Measurements from ENCODE around the gene DGKQ.

DNA sequence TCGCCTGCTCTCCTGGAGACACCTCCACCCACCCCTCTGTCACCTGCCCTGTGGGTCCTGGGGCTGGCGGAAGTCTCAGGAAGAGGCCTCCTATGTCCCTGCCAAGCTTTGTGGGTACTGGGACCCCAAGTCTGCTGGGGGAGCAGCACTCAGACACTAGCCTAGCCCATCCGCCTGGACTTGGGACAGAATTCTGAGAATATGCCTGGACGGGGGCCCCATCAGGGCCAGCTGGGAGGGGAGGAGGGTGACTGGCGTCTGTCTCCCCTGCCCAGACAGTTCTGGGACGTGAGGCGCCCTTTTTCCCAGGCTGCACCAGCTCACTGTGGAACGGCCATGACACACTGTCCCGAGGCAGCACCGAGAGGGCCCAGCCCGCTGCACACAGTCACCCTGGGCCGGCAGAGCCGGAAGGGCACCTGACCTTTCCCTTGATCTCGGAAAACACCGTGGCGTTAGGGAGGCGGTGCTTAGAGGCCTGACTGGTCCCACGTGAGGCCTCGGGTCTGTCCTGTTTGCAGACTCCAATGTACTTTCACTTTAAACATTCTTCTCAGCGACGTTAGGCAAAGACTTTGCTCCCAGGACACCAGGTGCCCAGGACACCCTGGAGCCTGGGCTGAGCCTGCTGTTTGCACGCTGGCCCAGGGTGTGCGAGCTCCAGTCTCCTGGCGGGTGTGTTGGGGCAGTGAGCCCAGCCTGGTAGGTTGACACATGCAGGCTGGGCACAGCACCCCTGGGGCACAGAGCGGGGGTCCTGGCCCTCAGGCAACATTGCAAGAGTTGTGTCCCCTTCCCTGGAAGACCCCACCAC lies 19.1 kb upstream of the DGKQ start:
- TF ChIP-seq ARNTL (CRISPR knock-in tag; IDR thresholded peaks at IDR 0.05; ENCODE audit: borderline replicate concordance, low read depth) (no peak), ZFP3 (CRISPR knock-in tag; IDR thresholded peaks at IDR 0.05) (no peak), ZFP30 (CRISPR knock-in tag; IDR thresholded peaks at IDR 0.05) (no peak), ISL1 (CRISPR knock-in tag; IDR thresholded peaks at IDR 0.05) (no peak), PPARA (CRISPR knock-in tag; IDR thresholded peaks at IDR 0.05; ENCODE audit: borderline replicate concordance) (no peak), ZNF8 (CRISPR knock-in tag; IDR thresholded peaks at IDR 0.05) (no peak)
- TF ChIP-seq, protein P1, sequence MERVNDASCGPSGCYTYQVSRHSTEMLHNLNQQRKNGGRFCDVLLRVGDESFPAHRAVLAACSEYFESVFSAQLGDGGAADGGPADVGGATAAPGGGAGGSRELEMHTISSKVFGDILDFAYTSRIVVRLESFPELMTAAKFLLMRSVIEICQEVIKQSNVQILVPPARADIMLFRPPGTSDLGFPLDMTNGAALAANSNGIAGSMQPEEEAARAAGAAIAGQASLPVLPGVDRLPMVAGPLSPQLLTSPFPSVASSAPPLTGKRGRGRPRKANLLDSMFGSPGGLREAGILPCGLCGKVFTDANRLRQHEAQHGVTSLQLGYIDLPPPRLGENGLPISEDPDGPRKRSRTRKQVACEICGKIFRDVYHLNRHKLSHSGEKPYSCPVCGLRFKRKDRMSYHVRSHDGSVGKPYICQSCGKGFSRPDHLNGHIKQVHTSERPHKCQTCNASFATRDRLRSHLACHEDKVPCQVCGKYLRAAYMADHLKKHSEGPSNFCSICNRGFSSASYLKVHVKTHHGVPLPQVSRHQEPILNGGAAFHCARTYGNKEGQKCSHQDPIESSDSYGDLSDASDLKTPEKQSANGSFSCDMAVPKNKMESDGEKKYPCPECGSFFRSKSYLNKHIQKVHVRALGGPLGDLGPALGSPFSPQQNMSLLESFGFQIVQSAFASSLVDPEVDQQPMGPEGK (CRISPR knock-in tag; IDR thresholded peaks at IDR 0.05; ENCODE audit: borderline replicate concordance): no peak
- TF ChIP-seq, protein P2, sequence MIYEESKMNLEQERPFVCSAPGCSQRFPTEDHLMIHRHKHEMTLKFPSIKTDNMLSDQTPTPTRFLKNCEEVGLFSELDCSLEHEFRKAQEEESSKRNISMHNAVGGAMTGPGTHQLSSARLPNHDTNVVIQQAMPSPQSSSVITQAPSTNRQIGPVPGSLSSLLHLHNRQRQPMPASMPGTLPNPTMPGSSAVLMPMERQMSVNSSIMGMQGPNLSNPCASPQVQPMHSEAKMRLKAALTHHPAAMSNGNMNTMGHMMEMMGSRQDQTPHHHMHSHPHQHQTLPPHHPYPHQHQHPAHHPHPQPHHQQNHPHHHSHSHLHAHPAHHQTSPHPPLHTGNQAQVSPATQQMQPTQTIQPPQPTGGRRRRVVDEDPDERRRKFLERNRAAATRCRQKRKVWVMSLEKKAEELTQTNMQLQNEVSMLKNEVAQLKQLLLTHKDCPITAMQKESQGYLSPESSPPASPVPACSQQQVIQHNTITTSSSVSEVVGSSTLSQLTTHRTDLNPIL (CRISPR knock-in tag; IDR thresholded peaks at IDR 0.05; ENCODE audit: low read depth): no peak
